MM.1S (cell line): Measurements from ENCODE around the gene SLC35F1.

Experiments
- CTCF ChIP-seq: fragments of 300-600 bp; sonication (generic); IDR thresholded peaks from 2 replicates; pipeline ENCODE4 v1.5.1; 2016; ENCODE audit warnings: antibody characterized with exemption, low read length, mixed read lengths
- EZH2 ChIP-seq: fragments of 300-600 bp; sonication (generic); optimal IDR thresholded peaks from 2 replicates; pipeline ENCODE3; 2017; ENCODE audit warnings: low read depth, mild to moderate bottlenecking, antibody characterized with exemption, low read length, mixed read lengths
- EZH2phosphoT487 ChIP-seq: fragments of 300-600 bp; sonication (generic); IDR thresholded peaks from 2 replicates; pipeline ENCODE4 v1.6.1; 2018; ENCODE audit warnings: antibody characterized with exemption, low read length

DNA sequence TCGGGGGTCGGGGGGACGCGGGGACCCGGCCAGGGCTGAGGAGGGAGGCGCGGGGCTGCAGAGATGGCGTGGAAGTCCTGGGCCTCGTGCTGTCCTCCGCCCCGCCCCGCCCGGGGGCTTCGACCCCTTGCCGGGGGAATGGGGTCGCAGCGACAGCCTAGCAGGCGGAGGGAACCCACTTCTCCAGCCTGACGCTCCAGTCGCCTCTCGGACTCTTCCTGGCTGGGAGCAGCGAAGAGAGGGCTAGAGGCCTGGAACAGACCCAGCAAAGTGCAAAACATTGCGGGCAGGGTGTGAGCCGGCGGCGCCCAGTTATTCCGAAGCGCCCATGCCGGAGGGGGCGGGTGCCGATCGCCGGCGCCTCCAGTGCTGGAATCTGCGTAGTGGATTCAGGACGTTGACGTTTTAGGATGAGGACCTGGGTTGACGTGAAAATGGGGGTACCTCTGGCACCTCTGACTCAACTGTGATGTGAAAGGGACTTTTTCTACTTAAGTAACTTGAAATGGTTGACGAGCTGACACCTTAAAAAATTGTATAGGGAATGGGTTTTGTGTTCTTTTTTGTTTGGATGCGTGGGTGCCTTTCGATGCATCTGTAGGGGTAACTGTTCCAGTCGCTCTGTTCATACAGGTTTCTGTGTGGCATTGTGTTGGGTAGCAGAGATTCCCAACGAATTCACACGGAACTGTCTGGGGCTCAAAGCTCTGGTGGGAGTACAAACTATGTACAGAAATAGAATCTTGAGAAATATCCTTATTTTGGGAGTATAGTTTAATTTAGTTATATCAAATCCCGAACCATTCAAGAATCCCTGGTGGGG lies 1.4 kb downstream of the SLC35F1 start:
- no peak for TF ChIP-seq EZH2
- TF ChIP-seq CTCF: no peak
- no peak for TF ChIP-seq EZH2phosphoT487
